ENCODE results near the gene COMMD10.

The COMMD10 gene

GRCh38 chr5:116176121-116176520, 91.3 kb downstream of the COMMD10 start:
- TF ChIP-seq CTCF (conservative IDR thresholded peaks at IDR 0.05; ENCODE audit: low read depth, low read length), result no peak
- no peak overlapping the region for H3K4me3 ChIP-seq (ENCODE audit: low read depth, low read length)
- peak; percentile 7 for DNase-seq (ENCODE audit: low read depth)

- H3K4me3 ChIP-seq (ENCODE audit: low read depth, low read length), result no peak overlapping the region
These were observed 94.1 kb downstream of the COMMD10 start for GRCh38 chr5:116178925-116179324.

GRCh38 chr5:116209166-116209565, 124.3 kb downstream of the COMMD10 start:
- TF ChIP-seq CTCF (conservative IDR thresholded peaks at IDR 0.05; ENCODE audit: low read depth, low read length), result no peak
- no peak overlapping the region for H3K4me3 ChIP-seq (ENCODE audit: low read depth, low read length)
- DNase-seq (ENCODE audit: low read depth), result no peak

More at GRCh38 chr5:116178925-116179324, 94.1 kb downstream of the COMMD10 start:
- DNase-seq (ENCODE audit: low read depth), result no peak
- no peak for TF ChIP-seq CTCF (conservative IDR thresholded peaks at IDR 0.05; ENCODE audit: low read depth, low read length)

- no peak for TF ChIP-seq CTCF (conservative IDR thresholded peaks at IDR 0.05; ENCODE audit: low read depth, low read length)
- H3K4me3 ChIP-seq (ENCODE audit: low read depth, low read length), result no peak overlapping the region
- no peak for DNase-seq (ENCODE audit: low read depth)
These were observed 127.4 kb downstream of the COMMD10 start for GRCh38 chr5:116212225-116212624.

- DNase-seq (ENCODE audit: low read depth), result peak; percentile 14
- TF ChIP-seq CTCF (conservative IDR thresholded peaks at IDR 0.05; ENCODE audit: low read depth, low read length), result no peak
- H3K4me3 ChIP-seq (ENCODE audit: low read depth, low read length), result no peak overlapping the region
These were observed 131.4 kb downstream of the COMMD10 start for GRCh38 chr5:116216246-116216645.

GRCh38 chr5:116225281-116225922, 140.6 kb downstream of the COMMD10 start:
- DNase-seq (ENCODE audit: low read depth), result no peak
- no peak overlapping the region for H3K4me3 ChIP-seq (ENCODE audit: low read depth, low read length)
- TF ChIP-seq CTCF (conservative IDR thresholded peaks at IDR 0.05; ENCODE audit: low read depth, low read length), result no peak

GRCh38 chr5:116229131-116229689, 144.4 kb downstream of the COMMD10 start:
- no peak for DNase-seq (ENCODE audit: low read depth)
- TF ChIP-seq CTCF (conservative IDR thresholded peaks at IDR 0.05; ENCODE audit: low read depth, low read length), result no peak
- no peak overlapping the region for H3K4me3 ChIP-seq (ENCODE audit: low read depth, low read length)

Measured in choroid plexus epithelial cell (primary cell).